Omental fat pad (tissue), 4 donors: ENCODE results near the gene CLDN24. TPM values are rescaled to one million over a fixed set of nuclear protein-coding genes. Genes with fewer than 3 reads are reported as not detected.

ENCODE experiments used
- ATAC-seq: fragments of 150-250 bp; one replicate; pipeline ENCODE4 v1.9.1; 2016; ENCODE audit warnings: mild to moderate bottlenecking, moderate library complexity; ENCODE audit not compliant: low FRiP score
- DNase-seq: peaks from one replicate; pipeline ENCODE4 v3.0.0-alpha.2; 2019; ENCODE audit warnings: low spot score
- total RNA-seq, 4 donors: library from RNA; depleted of rRNA; stranded (reverse); fragments of >200 nt; gene quantifications; one replicate each; pipeline ENCODE4 v1.1.0, GENCODE V29; 2016
- TF ChIP-seq, protein P1 (sequence below), 3 donors: fragments of 450-650 bp; IDR thresholded peaks; one replicate each; pipeline ENCODE4 v1.5.1; 2016 to 2017; ENCODE audit warnings: antibody characterized with exemption in 3 of 3, mild to moderate bottlenecking in 3 of 3, moderate library complexity in 2 of 3

CLDN24 gene
- total RNA-seq, 4 donors from 2014 or later, result not detected

DNA sequence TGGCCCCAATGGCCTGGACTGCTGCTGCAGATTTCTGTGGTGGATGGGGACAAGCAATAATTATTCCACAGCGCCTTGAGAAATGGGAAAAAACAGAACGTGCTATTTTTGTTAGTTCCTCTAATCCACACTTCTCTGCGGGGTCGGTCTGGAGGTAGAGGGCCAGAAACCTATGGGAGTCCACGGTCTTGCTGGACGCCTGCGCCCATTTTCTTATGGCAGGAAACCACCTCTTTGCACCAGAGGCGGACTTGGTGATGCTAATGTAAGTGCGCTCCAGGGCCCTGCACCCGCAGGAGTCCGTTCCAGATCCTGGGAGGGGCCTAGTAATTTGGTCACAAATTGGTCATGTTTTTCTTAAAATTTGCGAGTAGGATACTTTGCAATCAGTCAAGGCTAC lies 25.9 kb upstream of the CLDN24 start:
- TF ChIP-seq, protein P1, sequence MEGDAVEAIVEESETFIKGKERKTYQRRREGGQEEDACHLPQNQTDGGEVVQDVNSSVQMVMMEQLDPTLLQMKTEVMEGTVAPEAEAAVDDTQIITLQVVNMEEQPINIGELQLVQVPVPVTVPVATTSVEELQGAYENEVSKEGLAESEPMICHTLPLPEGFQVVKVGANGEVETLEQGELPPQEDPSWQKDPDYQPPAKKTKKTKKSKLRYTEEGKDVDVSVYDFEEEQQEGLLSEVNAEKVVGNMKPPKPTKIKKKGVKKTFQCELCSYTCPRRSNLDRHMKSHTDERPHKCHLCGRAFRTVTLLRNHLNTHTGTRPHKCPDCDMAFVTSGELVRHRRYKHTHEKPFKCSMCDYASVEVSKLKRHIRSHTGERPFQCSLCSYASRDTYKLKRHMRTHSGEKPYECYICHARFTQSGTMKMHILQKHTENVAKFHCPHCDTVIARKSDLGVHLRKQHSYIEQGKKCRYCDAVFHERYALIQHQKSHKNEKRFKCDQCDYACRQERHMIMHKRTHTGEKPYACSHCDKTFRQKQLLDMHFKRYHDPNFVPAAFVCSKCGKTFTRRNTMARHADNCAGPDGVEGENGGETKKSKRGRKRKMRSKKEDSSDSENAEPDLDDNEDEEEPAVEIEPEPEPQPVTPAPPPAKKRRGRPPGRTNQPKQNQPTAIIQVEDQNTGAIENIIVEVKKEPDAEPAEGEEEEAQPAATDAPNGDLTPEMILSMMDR (IDR thresholded peaks at IDR 0.05), result no peak
- no peak for ATAC-seq
- no peak for DNase-seq

DNA sequence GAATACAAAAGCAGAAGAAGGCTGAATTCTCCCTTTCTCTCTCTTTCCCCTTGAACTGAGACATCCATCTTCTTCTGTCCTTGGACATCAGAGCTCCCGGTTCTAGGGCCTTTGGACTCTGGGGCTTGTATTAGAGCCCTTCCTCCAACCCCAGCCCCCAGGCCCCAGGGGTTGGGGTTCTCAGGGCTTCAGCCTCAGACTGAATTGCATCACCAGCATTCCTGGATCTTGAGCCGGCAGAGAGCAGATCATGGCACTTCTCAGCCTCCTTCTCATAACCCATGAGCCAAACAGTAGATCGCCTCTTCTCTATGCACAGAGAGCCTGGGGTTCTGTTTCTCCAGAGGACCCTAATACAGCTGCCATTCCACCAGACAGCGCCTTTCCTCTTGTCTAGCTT lies 25.3 kb upstream of the CLDN24 start:
- DNase-seq (no peak), ATAC-seq (no peak)
- TF ChIP-seq, protein P1 (IDR thresholded peaks at IDR 0.05), result no peak

DNA sequence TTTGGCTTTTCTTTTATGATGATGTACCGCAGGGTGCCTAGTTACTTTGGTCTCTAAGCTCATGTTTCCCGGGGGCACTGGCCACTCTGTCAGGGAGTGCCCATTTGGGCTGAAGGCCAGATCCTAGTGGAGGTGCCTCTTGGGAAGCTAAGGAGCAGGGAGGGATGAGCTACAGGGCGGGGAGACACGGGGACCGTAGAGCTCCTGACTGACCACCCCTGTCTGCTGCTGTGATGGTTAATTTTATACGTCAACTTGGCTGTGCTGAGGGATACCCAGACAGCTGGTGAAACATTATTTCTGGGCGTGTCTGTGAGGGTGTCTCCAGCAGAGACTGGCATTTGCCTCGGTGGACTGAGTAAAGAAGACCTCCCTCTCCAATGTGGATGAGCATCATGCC lies 24.9 kb upstream of the CLDN24 start:
- no peak for ATAC-seq
- DNase-seq, result no peak
- TF ChIP-seq, protein P1 (IDR thresholded peaks at IDR 0.05), result no peak

DNA sequence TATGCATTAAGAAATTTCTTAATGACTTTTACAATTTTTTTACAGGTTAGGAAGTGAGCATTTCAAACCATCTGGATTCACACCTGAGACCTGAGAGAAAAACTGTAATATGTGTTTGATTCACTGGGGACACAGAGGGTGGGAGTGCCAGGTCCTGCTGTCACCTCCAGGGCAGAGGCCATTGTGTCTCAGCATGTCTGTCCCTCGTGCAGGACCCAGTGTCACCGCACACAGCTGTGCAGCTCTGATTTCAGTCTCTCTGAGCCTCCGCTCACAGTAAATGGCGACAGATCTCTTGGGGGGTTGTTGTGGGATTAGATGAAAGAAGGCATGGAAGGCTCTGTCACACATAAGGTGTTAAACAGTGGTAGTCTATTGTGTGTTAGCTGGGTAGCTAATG lies 23.0 kb upstream of the CLDN24 start:
- TF ChIP-seq, protein P1 (IDR thresholded peaks at IDR 0.05), result no peak
- DNase-seq (no peak), ATAC-seq (no peak)

DNA sequence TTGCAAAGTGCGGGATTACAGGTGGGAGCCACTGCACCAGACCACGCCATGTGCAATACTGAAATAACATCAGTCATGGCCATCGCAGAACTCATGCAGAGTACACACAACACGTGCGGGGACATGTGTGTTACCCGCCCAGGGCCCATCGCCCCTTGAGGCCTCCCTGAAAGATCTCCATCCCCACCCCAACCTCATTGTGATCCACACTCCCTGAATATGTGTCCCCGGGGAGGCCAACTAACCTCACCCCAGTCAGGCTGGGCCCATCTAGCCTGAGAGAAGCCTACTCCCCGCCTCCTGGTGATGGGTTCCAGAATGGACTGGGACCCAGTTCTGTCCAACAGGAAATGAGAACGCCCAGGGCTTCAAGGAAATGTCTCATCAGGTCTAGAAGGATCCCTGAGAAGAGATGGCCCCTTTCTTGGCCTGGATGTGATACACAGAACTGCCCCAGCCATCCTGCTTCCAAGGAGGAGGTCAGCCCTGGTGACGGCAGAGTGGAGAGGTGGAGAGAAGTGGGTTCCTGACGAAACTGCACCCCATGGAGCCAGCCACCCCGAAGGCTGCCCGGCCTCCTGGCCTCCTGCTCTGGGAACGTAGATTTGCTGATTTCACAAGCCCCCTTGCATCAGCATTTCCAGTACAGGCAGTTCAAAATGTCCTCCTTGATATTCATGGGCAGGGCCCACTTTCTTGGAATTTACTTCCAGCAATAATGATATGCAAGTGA lies 22.5 kb upstream of the CLDN24 start:
- TF ChIP-seq, protein P1 (IDR thresholded peaks at IDR 0.05), result no peak
- DNase-seq (no peak), ATAC-seq (no peak)

DNA sequence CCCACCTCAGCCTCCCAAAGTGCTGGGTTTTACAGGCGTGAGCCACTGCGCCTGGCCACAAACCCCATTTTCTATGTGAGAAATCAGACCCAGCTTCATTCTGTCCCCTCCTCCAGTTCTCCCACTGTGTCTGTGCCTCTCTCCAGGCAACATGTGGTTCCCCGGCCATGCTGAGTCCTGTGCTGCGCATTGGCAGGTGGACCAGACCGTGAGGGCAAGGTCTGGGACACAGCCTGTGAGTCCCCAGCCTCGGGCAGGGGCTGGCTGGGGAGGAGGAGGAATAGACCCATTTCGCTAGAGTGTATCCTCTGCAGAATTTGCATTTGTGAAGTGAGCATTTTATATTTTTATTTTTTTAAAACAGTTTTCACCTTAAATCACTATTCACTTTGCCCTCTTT lies 21.5 kb upstream of the CLDN24 start:
- TF ChIP-seq, protein P1 (IDR thresholded peaks at IDR 0.05), result no peak
- DNase-seq, result no peak
- no peak for ATAC-seq
